Liver (tissue), 9 donors: ENCODE measurements around the gene NUDT17. TPM values are rescaled to one million over a fixed set of nuclear protein-coding genes. Genes with fewer than 3 reads are reported as not detected.
A peak's percentile ranks its signal among the peaks of the same experiment; 100 is the strongest.

Experiments
- DNase-seq: peaks from one replicate; pipeline ENCODE4 v3.0.0-alpha.2; 2017; ENCODE audit warnings: low spot score
- H3K27ac ChIP-seq, 2 donors: one replicate each; pipeline ENCODE4 v1.7.0; 2013; ENCODE audit warnings: inconsistent platforms in 2 of 2, low read length in 2 of 2, control low read depth in 1 of 2, low read depth in 1 of 2, mild to moderate bottlenecking in 1 of 2
- H3K27me3 ChIP-seq, 4 donors: one replicate each; pipeline versions ENCODE4 v1.6.1 to v1.7.0; 2013; ENCODE audit warnings: low read length in 3 of 4, inconsistent platforms in 1 of 4, mild to moderate bottlenecking in 1 of 4, moderate library complexity in 1 of 4; ENCODE audit not compliant: control insufficient read depth in 4 of 4, insufficient read depth in 4 of 4
- H3K36me3 ChIP-seq, 4 donors: one replicate each; pipeline versions ENCODE4 v1.6.1 to v1.7.0; 2013; ENCODE audit warnings: low read length in 3 of 4, mild to moderate bottlenecking in 3 of 4, low read depth in 1 of 4, moderate library complexity in 1 of 4; ENCODE audit not compliant: control insufficient read depth in 4 of 4, insufficient read depth in 3 of 4
- H3K4me1 ChIP-seq, 4 donors: one replicate each; pipeline versions ENCODE4 v1.6.1 to v1.7.0; 2013; ENCODE audit warnings: low read length in 3 of 4, mild to moderate bottlenecking in 3 of 4, moderate library complexity in 1 of 4; ENCODE audit not compliant: control insufficient read depth in 4 of 4, insufficient read depth in 4 of 4
- H3K4me3 ChIP-seq, 3 donors: one replicate each; pipeline versions ENCODE4 v1.6.1 to v1.7.0; 2013; ENCODE audit warnings: low read length in 3 of 3, control low read depth in 1 of 3, low read depth in 1 of 3, mild to moderate bottlenecking in 1 of 3
- H3K9ac ChIP-seq, 2 donors: one replicate each; pipeline ENCODE4 v1.7.0; 2013; ENCODE audit warnings: low read length in 2 of 2, mild to moderate bottlenecking in 2 of 2, moderate library complexity in 2 of 2, control low read depth in 1 of 2, low read depth in 1 of 2
- H3K9me3 ChIP-seq, 4 donors: one replicate each; pipeline versions ENCODE4 v1.6.1 to v1.7.0; 2013; ENCODE audit warnings: low read length in 3 of 4; ENCODE audit not compliant: control insufficient read depth in 4 of 4
- ATF3 ChIP-seq: IDR thresholded peaks from 2 replicates; pipeline ENCODE4 v1.6.1; 2016; ENCODE audit warnings: antibody characterized with exemption
- CTCF ChIP-seq: fragments of 150-350 bp; IDR thresholded peaks from 2 replicates; pipeline ENCODE4 v1.5.1; 2017; ENCODE audit warnings: improper control_type of control experiment, low read depth, low read length; ENCODE audit not compliant: missing input control
- FOXA1 ChIP-seq: IDR thresholded peaks from 2 replicates; pipeline ENCODE4 v1.6.1; 2016; ENCODE audit warnings: antibody characterized with exemption
- FOXA2 ChIP-seq: IDR thresholded peaks from 2 replicates; pipeline ENCODE4 v1.6.1; 2016; ENCODE audit warnings: antibody characterized with exemption
- HNF4A ChIP-seq, 2 donors: conservative IDR thresholded peaks; 2 replicates each; pipeline ENCODE4 v1.6.1; 2016; ENCODE audit warnings: antibody characterized with exemption in 2 of 2, mild to moderate bottlenecking in 2 of 2
- JUND ChIP-seq, 2 donors: IDR thresholded peaks; 2 replicates each; pipeline ENCODE4 v1.6.1; 2016; ENCODE audit warnings: antibody characterized with exemption in 2 of 2
- MAX ChIP-seq: IDR thresholded peaks from 2 replicates; pipeline ENCODE4 v1.6.1; 2016; ENCODE audit warnings: antibody characterized with exemption
- NR2F2 ChIP-seq: IDR thresholded peaks from 2 replicates; pipeline ENCODE4 v1.6.1; 2016; ENCODE audit warnings: antibody characterized with exemption
- RAD21 ChIP-seq, 2 donors: IDR thresholded peaks; 2 replicates each; pipeline ENCODE4 v1.6.1; 2016; ENCODE audit warnings: antibody characterized with exemption in 2 of 2, mild to moderate bottlenecking in 2 of 2
- REST ChIP-seq: IDR thresholded peaks from 2 replicates; pipeline ENCODE4 v1.6.1; 2016; ENCODE audit warnings: antibody characterized with exemption, mild to moderate bottlenecking
- RXRA ChIP-seq, 2 donors: IDR thresholded peaks; 2 replicates each; pipeline ENCODE4 v1.6.1; 2017 to 2018; ENCODE audit warnings: antibody characterized with exemption in 2 of 2, mild to moderate bottlenecking in 1 of 2
- SP1 ChIP-seq: IDR thresholded peaks from 2 replicates; pipeline ENCODE4 v1.6.1; 2018; ENCODE audit warnings: antibody characterized with exemption, mild to moderate bottlenecking
- TAF1 ChIP-seq: conservative IDR thresholded peaks from 2 replicates; pipeline ENCODE4 v1.6.1; 2016; ENCODE audit warnings: antibody characterized with exemption, mild to moderate bottlenecking
- YY1 ChIP-seq: IDR thresholded peaks from 2 replicates; pipeline ENCODE4 v1.6.1; 2016; ENCODE audit warnings: antibody characterized with exemption, mild to moderate bottlenecking
- ZBTB33 ChIP-seq: IDR thresholded peaks from 2 replicates; pipeline ENCODE4 v1.6.1; 2016; ENCODE audit warnings: antibody characterized with exemption
- WGBS: extraction: QIAGEN DNeasy Blood & Tissue Kit; methylation state at CpG from one replicate; pipeline ENCODE4 v1.1.7; 2013; 5-methylcytosine and 5-hydroxymethylcytosine counted together
- polyA plus RNA-seq, 2 donors: library from polyadenylated mRNA; stranded (reverse) in 1 of 2; unstranded in 1 of 2; fragments of 200-250 nt in 1 of 2; fragments of >200 nt in 1 of 2; fragmentation: Nextera tagmentation in 1 of 2; extraction: Ambion mirVana in 1 of 2; gene quantifications; one replicate each; pipeline versions ENCODE4 v1.2.1 to v1.2.3, GENCODE V29; 2013 to 2015
- total RNA-seq, 2 donors: library from RNA; depleted of rRNA; stranded (reverse); fragments of >200 nt; gene quantifications; one replicate each; pipeline ENCODE4 v1.2.3, GENCODE V29; 2014
- donor health status: healthy.
- donor health status: healthy.
- donor health status: healthy.
- donor health status: healthy.
- donor health status: healthy.

Gene NUDT17
- total and polyA plus RNA-seq, 4 donors, result 0.59 to 2.1 (median 1.0) TPM

GRCh38 chr1:145891587-145892485 is 46.4 kb downstream of the NUDT17 start:
- peak overlapping the region; percentile 43 to 56 for H3K9ac ChIP-seq
- no peaks in the 10 kb centered on the region for H3K36me3 ChIP-seq
- H3K4me3 ChIP-seq, result no peak overlapping the region
- WGBS, result 4% methylated on average over 6 of the region's 6 CpGs
- DNase-seq, result peak; percentile 86
- TF ChIP-seq FOXA1, result peak; percentile 88
- peak; percentile 96 to 99 for TF ChIP-seq RAD21 (IDR thresholded peaks at IDR 0.05)
- no peak for TF ChIP-seq TAF1
- TF ChIP-seq ZBTB33, result no peak
- peak; percentile 13 for TF ChIP-seq ATF3
- TF ChIP-seq YY1, result peak; percentile 51
- peak; percentile 72 for TF ChIP-seq SP1
- TF ChIP-seq MAX, result no peak
- TF ChIP-seq FOXA2, result peak; percentile 82
- TF ChIP-seq REST, result peak; percentile 12
- peak; percentile 95 for TF ChIP-seq CTCF
- TF ChIP-seq JUND (IDR thresholded peaks at IDR 0.05), result peak; percentile 84 to 86
- no peak for TF ChIP-seq NR2F2
- TF ChIP-seq RXRA (IDR thresholded peaks at IDR 0.05), result peak; percentile 54 to 67
- peak in 1 of 2 donors; percentile 41 for TF ChIP-seq HNF4A (conservative IDR thresholded peaks at IDR 0.05)
- H3K27me3 ChIP-seq, result no peaks in the 10 kb centered on the region
- peak overlapping the region; percentile 77 for H3K27ac ChIP-seq
- H3K4me1 ChIP-seq, result peaks cover 0 to 17% (median 4%) of the 10 kb centered on the region in 4 donors
- H3K9me3 ChIP-seq, result no peaks in the 10 kb centered on the region
